Measurements from ENCODE around the gene SP6.
A peak's percentile ranks its signal among the peaks of the same experiment; 100 is the strongest.

The SP6 gene

GRCh38 chr17:47850692-47851573, at the start of gene SP6:
Gene SP6, minus strand, starts transcription at chr17:47851163. Its CDS starts 2,734 bp downstream, at chr17:47848429.
- peak within 1 kb of the TSS; percentile 71 for H3K27ac ChIP-seq
- DNase-seq (ENCODE audit: low read depth, low spot score) = peak; percentile 50

GRCh38 chr17:47899643-47900042, 48.7 kb upstream of the SP6 start:
- DNase-seq (ENCODE audit: low read depth, low spot score) = no peak
- H3K27ac ChIP-seq = no peak overlapping the region

GRCh38 chr17:47898241-47898640, 47.3 kb upstream of the SP6 start:
- DNase-seq (ENCODE audit: low read depth, low spot score) = no peak
- H3K27ac ChIP-seq = no peak overlapping the region

- H3K27ac ChIP-seq = peak overlapping the region; percentile 84
- DNase-seq (ENCODE audit: low read depth, low spot score) = no peak
Observed at GRCh38 chr17:47897561-47897960, 46.6 kb upstream of the SP6 start.

GRCh38 chr17:47896672-47897490, 45.9 kb upstream of the SP6 start:
- DNase-seq (ENCODE audit: low read depth, low spot score) = no peak
- peak overlapping the region; percentile 84 for H3K27ac ChIP-seq

GRCh38 chr17:47895856-47896671, 45.1 kb upstream of the SP6 start, which contains the start of gene SP2:
Gene SP2, plus strand, starts transcription at chr17:47896236. Its CDS starts 51 bp downstream, at chr17:47896287.
- DNase-seq (ENCODE audit: low read depth, low spot score) = peak; percentile 100
- H3K27ac ChIP-seq = peak within 1 kb of the TSS; percentile 84

- peak overlapping the region; percentile 84 for H3K27ac ChIP-seq
- no peak for DNase-seq (ENCODE audit: low read depth, low spot score)
Observed at GRCh38 chr17:47895347-47895855, 44.4 kb upstream of the SP6 start.

GRCh38 chr17:47894498-47895346, 43.8 kb upstream of the SP6 start:
- no peak for DNase-seq (ENCODE audit: low read depth, low spot score)
- H3K27ac ChIP-seq = peak overlapping the region; percentile 84

GRCh38 chr17:47891545-47892088, 40.7 kb upstream of the SP6 start:
- DNase-seq (ENCODE audit: low read depth, low spot score) = no peak
- H3K27ac ChIP-seq = no peak overlapping the region

- peak; percentile 34 for DNase-seq (ENCODE audit: low read depth, low spot score)
- no peak overlapping the region for H3K27ac ChIP-seq
Observed at GRCh38 chr17:47889734-47890529, 39.0 kb upstream of the SP6 start.

GRCh38 chr17:47888293-47888692, 37.3 kb upstream of the SP6 start:
- no peak for DNase-seq (ENCODE audit: low read depth, low spot score)
- no peak overlapping the region for H3K27ac ChIP-seq

GRCh38 chr17:47884905-47885730, 34.2 kb upstream of the SP6 start:
- DNase-seq (ENCODE audit: low read depth, low spot score) = no peak
- no peak overlapping the region for H3K27ac ChIP-seq

GRCh38 chr17:47884427-47884740, 33.4 kb upstream of the SP6 start:
- DNase-seq (ENCODE audit: low read depth, low spot score) = no peak
- no peak overlapping the region for H3K27ac ChIP-seq

- H3K27ac ChIP-seq = no peak overlapping the region
- no peak for DNase-seq (ENCODE audit: low read depth, low spot score)
Observed at GRCh38 chr17:47883589-47884426, 32.8 kb upstream of the SP6 start.

- H3K27ac ChIP-seq = no peak overlapping the region
- no peak for DNase-seq (ENCODE audit: low read depth, low spot score)
Observed at GRCh38 chr17:47882695-47883588, 32.0 kb upstream of the SP6 start.

GRCh38 chr17:47882247-47882646, 31.3 kb upstream of the SP6 start:
- no peak overlapping the region for H3K27ac ChIP-seq
- DNase-seq (ENCODE audit: low read depth, low spot score) = no peak
